Erythroblast (primary cell): ENCODE results near the gene C19orf12.

ENCODE experiments used
- GATA1 ChIP-seq: IDR thresholded peaks from 2 replicates; pipeline ENCODE4 v1.6.1; 2011; ENCODE audit warnings: low read depth, mild to moderate bottlenecking, control low read depth, low read length, moderate library complexity
- POLR2A ChIP-seq: IDR thresholded peaks from 2 replicates; pipeline ENCODE4 v1.6.1; 2011; ENCODE audit warnings: mild to moderate bottlenecking, low read length

DNA sequence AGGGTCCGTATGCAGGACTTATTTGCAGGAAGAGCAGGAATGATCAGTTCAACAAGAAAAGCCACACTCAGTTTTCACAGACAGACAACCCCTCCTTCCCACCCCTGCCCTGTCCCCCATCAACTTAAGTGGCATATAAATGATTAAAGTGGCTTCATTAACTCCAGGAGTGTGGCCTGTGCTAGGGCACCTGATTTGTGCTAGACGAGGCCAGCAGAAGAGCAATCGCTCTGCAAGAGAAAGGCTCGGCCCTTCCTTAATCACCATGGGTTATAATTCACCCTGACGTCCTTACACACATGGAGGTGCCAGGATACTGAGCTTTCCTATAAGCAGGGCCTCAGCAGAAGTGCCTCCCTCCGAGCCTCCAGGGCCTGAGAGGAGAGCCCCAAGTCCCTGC lies 14.6 kb downstream of the C19orf12 start:
- TF ChIP-seq POLR2A, result no peak
- no peak for TF ChIP-seq GATA1
